Fibroblast of skin of scalp (primary cell): Measurements from ENCODE around the gene RNF168. TPM values are rescaled to one million over a fixed set of nuclear protein-coding genes. Genes with fewer than 3 reads are reported as not detected.
"Not testable (repeated sequence)": the region's sequence is repeated elsewhere in the genome, so short reads cannot be mapped to it uniquely, and the experiment has no call there.

Experiments
- DNase-seq: peaks from one replicate; pipeline ENCODE4 v3.0.0-alpha.2; 2013
- polyA plus RNA-seq, 2 experiments: library from polyadenylated mRNA; unstranded; fragments of 120-200 nt; gene quantifications; one replicate each; pipeline ENCODE4 v1.2.1, GENCODE V29; 2013; ENCODE audit not compliant: insufficient read length in 2 of 2

RNF168 gene
- polyA plus RNA-seq (2013, experiment 1 of 2; ENCODE audit: insufficient read length): 8.7 TPM
- polyA plus RNA-seq (2013, experiment 2 of 2; ENCODE audit: insufficient read length): 10.8 TPM

- DNase-seq: peak; percentile 94
Observed at GRCh38 chr3:196503196-196504076, at the start of gene RNF168. RNF168 (minus strand) TSS chr3:196503768; CDS start chr3:196503173, 595 bp downstream.

GRCh38 chr3:196552253-196552652 lies 48.7 kb upstream of the RNF168 start:
- DNase-seq: no peak

GRCh38 chr3:196550172-196550571 lies 46.6 kb upstream of the RNF168 start:
- DNase-seq: not testable (repeated sequence)

- not testable (repeated sequence) for DNase-seq
Observed at GRCh38 chr3:196549312-196549711, 45.7 kb upstream of the RNF168 start.

DNA sequence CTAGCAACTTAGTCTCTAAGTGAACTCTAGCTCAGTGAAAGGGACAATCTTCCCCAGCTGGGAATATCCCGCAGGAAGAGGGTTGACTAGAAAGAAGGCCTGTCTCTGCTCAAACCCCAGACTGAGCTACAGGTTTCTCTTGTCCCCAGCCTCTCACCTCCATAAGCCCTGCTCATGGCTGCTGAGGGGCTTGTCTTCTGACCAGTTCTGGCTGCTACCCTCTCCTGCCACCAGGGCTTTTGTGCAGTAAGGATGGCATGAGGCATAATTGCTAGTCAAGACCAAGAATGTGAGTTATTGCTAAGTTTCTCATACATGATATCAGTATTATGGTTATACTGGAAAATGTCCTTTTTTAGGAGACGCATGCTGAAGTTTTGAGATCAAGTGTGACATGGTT lies 43.5 kb upstream of the RNF168 start:
- DNase-seq: no peak

GRCh38 chr3:196546537-196546936 lies 43.0 kb upstream of the RNF168 start:
- no peak for DNase-seq

- DNase-seq: no peak
Observed at GRCh38 chr3:196544491-196544992, 41.0 kb upstream of the RNF168 start.

DNA sequence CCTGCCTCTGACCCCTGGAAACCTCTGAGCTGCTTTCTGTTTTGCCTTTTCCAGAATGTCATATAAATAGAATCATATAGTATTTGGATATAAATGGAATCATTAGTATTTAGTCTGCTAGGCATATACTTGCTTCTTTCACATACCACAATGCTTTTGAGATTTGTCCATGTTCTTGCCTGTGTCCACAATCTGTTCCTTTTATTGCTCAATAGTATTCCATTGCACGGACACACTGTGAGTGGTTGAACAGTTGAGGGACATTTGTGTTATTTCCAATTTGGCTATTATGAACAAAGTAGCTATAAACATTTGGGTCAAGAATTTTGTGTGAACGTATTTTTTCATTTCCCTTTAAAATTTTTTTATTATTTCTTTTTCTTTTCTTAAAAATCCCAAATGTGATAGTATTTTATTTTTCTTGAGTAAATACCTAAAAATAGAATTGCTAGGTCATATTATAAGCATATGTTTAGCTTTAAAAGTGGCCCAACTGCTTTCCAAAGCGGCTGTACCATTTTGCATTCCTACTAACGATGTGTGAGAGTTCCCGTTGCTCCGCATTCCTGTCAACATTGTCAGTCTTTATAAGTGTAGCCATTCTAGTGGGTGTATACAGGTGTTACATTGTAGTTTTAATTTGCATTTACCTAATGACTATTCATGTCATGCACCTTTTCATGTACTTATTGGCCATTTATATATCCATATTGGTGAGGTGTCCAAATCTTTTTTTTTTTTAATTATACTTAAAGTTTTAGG lies 38.3 kb upstream of the RNF168 start:
- no peak for DNase-seq

GRCh38 chr3:196537319-196537984 lies 33.9 kb upstream of the RNF168 start:
- DNase-seq: peak; percentile 8

GRCh38 chr3:196533260-196533681 lies 29.7 kb upstream of the RNF168 start:
- peak; percentile 53 for DNase-seq

DNA sequence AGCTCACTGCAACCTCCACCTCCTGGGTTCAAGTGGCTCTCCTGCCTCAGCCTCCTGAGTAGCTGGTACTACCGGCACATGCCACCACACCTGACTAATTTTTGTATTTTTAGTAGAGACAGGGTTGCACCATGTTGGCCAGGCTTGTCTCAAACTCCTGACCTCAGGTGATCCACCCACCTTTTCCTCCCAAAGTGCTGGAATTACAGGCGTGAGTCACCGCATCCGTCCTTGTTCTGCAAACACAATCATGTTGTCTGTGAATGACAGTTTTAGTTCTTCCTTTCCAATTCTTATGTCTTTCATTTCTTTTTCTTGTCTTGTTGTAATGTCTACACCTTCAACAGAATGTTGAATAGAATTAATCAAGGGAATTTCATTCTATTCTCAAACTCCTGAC lies 27.9 kb upstream of the RNF168 start:
- no peak for DNase-seq

DNA sequence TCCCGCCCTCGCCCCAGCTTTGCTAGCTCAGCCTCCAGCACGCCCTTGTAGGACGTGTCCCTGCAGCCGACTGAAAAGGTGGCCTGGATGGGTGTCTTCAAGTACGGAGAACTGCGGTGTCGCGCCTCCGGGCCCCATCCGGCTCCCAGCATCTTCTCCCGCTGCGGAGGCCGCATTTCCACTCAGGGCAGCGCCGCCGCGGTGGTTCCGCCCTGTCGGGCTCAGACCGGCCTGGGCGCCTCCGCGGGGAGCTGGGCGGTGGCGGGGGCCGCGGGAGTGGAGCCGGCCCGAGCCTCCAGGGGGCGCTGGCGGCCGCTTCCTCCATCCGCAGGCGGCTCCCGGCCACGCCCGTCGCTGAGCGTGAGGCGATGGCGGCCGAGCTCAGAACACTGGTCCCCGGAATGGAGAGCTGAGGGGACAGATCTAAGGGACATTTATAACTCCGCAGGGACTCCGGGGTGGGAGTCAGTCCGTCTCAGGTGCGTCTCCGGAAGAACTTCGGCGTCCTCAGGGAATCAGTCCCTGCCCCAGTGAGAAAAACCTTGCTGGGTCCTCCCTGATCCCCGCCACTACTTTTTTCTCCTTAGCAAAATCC lies 25.2 kb upstream of the RNF168 start:
- peak; percentile 76 for DNase-seq

GRCh38 chr3:196525141-196525540 lies 21.6 kb upstream of the RNF168 start:
- no peak for DNase-seq

DNA sequence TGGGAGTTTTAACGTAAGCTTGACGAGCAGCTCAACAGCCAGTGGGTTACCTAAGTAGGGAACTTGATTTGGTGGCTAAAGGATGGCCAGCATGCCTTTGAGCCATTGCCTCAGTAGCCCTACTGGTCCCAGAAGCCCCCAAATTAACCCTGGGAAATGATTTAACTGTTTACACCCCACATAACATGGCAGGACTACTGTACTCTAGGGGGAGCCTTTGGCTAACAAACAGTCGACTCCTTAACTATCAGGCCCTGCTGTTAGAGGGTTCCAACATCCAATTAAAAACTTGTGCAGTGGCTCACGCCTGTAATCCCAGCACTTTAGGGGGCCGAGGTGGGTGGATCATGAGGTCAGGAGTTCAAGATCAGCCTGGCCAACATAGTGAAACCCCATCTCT lies 21.0 kb upstream of the RNF168 start:
- DNase-seq: no peak

- DNase-seq: no peak
Observed at GRCh38 chr3:196523841-196524240, 20.3 kb upstream of the RNF168 start.

- not testable (repeated sequence) for DNase-seq
Observed at GRCh38 chr3:196521291-196521690, 17.7 kb upstream of the RNF168 start.

GRCh38 chr3:196519718-196520082 lies 16.1 kb upstream of the RNF168 start:
- no peak for DNase-seq

DNA sequence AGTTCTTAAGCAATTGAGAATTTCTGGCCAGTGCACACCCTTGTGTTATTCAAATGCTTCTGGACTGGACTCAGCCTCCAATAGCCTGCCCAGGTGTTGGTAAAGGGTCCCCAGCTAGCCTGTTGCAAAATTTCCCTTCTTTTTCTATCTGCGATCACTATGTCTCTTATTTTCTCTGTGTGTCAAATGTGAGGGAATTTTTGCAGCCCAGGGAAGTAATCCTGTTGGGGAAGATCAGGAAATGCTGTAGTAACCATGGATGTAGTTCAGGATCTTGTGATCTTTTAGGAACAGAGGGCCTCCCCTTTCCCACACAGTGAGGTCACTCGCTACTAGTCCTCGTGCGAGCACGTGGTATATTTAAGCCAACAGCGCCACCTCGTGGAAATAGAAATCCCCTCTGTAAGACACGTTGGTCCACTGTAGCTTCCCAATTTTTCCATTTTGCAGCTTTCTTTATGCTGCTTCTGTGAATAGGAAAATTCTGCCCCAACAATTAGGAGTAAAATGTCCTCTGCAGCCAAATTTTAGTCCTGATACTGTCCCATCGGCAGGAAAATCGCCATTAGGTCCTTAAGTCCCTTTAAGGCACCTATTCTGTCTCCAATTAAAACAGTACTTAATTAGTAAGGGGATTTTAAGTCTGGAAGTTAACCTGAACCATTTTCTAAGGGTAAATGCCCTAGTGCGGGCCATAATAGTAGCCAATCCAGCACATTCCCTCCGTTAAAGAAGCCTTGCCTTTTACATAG lies 15.6 kb upstream of the RNF168 start:
- peak; percentile 71 for DNase-seq

DNA sequence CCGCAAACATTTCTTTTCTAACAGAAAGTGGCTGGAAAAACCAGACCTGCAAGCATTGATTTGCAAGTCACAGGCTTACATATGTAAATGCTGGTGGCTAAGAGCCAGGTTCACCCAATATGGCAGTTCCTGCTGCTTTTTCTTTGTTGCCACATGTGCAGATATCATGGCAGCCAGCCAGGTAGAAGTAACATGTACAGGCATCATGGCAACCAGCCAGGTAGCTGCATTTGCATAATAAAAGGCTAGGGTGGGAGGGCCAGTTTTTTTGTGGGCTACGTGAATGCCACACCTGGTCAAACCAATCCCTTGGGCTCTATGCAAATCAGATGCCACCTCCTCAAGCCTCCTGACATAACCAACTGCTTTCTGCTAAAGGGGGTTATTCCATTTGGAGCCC lies 14.4 kb upstream of the RNF168 start:
- no peak for DNase-seq

- no peak for DNase-seq
Observed at GRCh38 chr3:196517162-196517800, 13.7 kb upstream of the RNF168 start.
